NB4 (cell line): Measurements from ENCODE around the gene ESYT1.

Experiments
- DNase-seq: peaks from one replicate; pipeline ENCODE4 v3.0.0; 2010; ENCODE audit warnings: low read depth
- H3K4me3 ChIP-seq: one replicate; pipeline ENCODE4 v1.5.1; 2011; ENCODE audit warnings: mild to moderate bottlenecking, low read depth, low read length, moderate library complexity
- CTCF ChIP-seq: IDR thresholded peaks from one replicate; pipeline ENCODE4 v1.5.1; 2012; ENCODE audit warnings: low read depth, low read length
- MAX ChIP-seq: IDR thresholded peaks from 2 replicates; pipeline ENCODE4 v1.6.1; 2011; ENCODE audit warnings: low read depth, low read length
- MYC ChIP-seq: IDR thresholded peaks from 2 replicates; pipeline ENCODE4 v1.6.1; 2011; ENCODE audit warnings: low read depth, low read length
- POLR2A ChIP-seq: IDR thresholded peaks from 2 replicates; pipeline ENCODE4 v1.6.1; 2011; ENCODE audit warnings: mild to moderate bottlenecking; ENCODE audit not compliant: insufficient read length; ENCODE audit errors: extremely low read depth

The ESYT1 gene

GRCh38 chr12:56129942-56130495, 2.0 kb downstream of the ESYT1 start:
- TF ChIP-seq CTCF (no peak), POLR2A (no peak), MAX (no peak), MYC (no peak)
- DNase-seq, result no peak
- H3K4me3 ChIP-seq, result peak overlapping the region; percentile 94

- H3K4me3 ChIP-seq, result no peak overlapping the region
- no peak for DNase-seq
- TF ChIP-seq MAX (no peak), CTCF (no peak), MYC (no peak), POLR2A (no peak)
These were observed 2.8 kb downstream of the ESYT1 start for GRCh38 chr12:56130876-56131275.

- no peak overlapping the region for H3K4me3 ChIP-seq
- TF ChIP-seq MAX (no peak), POLR2A (no peak), CTCF (no peak), MYC (no peak)
- no peak for DNase-seq
These were observed 6.8 kb downstream of the ESYT1 start for GRCh38 chr12:56134897-56135296.

GRCh38 chr12:56137853-56138571, 9.9 kb downstream of the ESYT1 start:
- no peak for DNase-seq
- H3K4me3 ChIP-seq, result no peak overlapping the region
- TF ChIP-seq CTCF (no peak), MYC (no peak), POLR2A (no peak), MAX (no peak)

- no peak for DNase-seq
- H3K4me3 ChIP-seq, result no peak overlapping the region
- TF ChIP-seq CTCF (no peak), MAX (no peak), POLR2A (no peak), MYC (no peak)
These were observed 14.1 kb downstream of the ESYT1 start for GRCh38 chr12:56141946-56142784.
